ENCODE data around the gene CCR1. TPM values are rescaled to one million over a fixed set of nuclear protein-coding genes. Genes with fewer than 3 reads are reported as not detected.

CCR1 gene
- total RNA-seq, 3 donors from 2014 or later, result 1.8 to 10.0 (median 8.7) TPM

- Histone ChIP-seq H3K36me3 (ENCODE audit: low read depth) (no peaks in the 10 kb centered on the region), H3K4me3 (no peak overlapping the region), H3K9me3 (no peaks in the 10 kb centered on the region), H3K4me1 (ENCODE audit: low read depth) (no peaks in the 10 kb centered on the region)
- DNase-seq (no peak), ATAC-seq (no peak)
- TF ChIP-seq CTCF (IDR thresholded peaks at IDR 0.05), result no peak
- intact Hi-C loops (cut with DNase I, micrococcal nuclease), result no loop called here
These were observed 13.3 kb upstream of the CCR1 start for GRCh38 chr3:46221391-46221790.

GRCh38 chr3:46218196-46218709 lies 10.1 kb upstream of the CCR1 start:
- ATAC-seq, result no peak
- TF ChIP-seq CTCF (IDR thresholded peaks at IDR 0.05), result no peak
- H3K36me3 ChIP-seq (ENCODE audit: low read depth), result no peaks in the 10 kb centered on the region

GRCh38 chr3:46215810-46216414 lies 7.8 kb upstream of the CCR1 start:
- Histone ChIP-seq H3K4me3 (no peak overlapping the region), H3K9me3 (no peaks in the 10 kb centered on the region), H3K36me3 (ENCODE audit: low read depth) (no peaks in the 10 kb centered on the region), H3K4me1 (ENCODE audit: low read depth) (no peaks in the 10 kb centered on the region)
- ATAC-seq (peak; percentile 55), DNase-seq (peak in 1 of 3 donors; percentile 38)
- intact Hi-C loops (cut with DNase I, micrococcal nuclease), result no loop called here
- TF ChIP-seq CTCF (IDR thresholded peaks at IDR 0.05), result no peak

More at GRCh38 chr3:46218196-46218709, 10.1 kb upstream of the CCR1 start:
- H3K9me3 ChIP-seq, result no peaks in the 10 kb centered on the region
- intact Hi-C loops (cut with DNase I, micrococcal nuclease), result no loop called here
- no peak overlapping the region for H3K4me3 ChIP-seq
- no peak for DNase-seq
- H3K4me1 ChIP-seq (ENCODE audit: low read depth), result no peaks in the 10 kb centered on the region

GRCh38 chr3:46214751-46215352 lies 6.7 kb upstream of the CCR1 start:
- H3K9me3 ChIP-seq, result no peaks in the 10 kb centered on the region
- DNase-seq (no peak), ATAC-seq (no peak)
- TF ChIP-seq CTCF (IDR thresholded peaks at IDR 0.05), result no peak
- intact Hi-C loops (cut with DNase I, micrococcal nuclease), result no loop called here
- no peak overlapping the region for H3K4me3 ChIP-seq
- H3K36me3 ChIP-seq (ENCODE audit: low read depth), result no peaks in the 10 kb centered on the region
- H3K4me1 ChIP-seq (ENCODE audit: low read depth), result no peaks in the 10 kb centered on the region

GRCh38 chr3:46213201-46213600 lies 5.1 kb upstream of the CCR1 start:
- intact Hi-C loops (cut with DNase I, micrococcal nuclease), result no loop called here
- TF ChIP-seq CTCF (IDR thresholded peaks at IDR 0.05), result no peak
- no peaks in the 10 kb centered on the region for H3K36me3 ChIP-seq (ENCODE audit: low read depth)
- H3K4me3 ChIP-seq, result no peak overlapping the region
- peak; percentile 52 for ATAC-seq
- no peak for DNase-seq
- no peaks in the 10 kb centered on the region for H3K4me1 ChIP-seq (ENCODE audit: low read depth)
- no peaks in the 10 kb centered on the region for H3K9me3 ChIP-seq

All from mucosa of descending colon (tissue), 3 donors.